ENCODE measurements around the gene CCDC18.

DNA sequence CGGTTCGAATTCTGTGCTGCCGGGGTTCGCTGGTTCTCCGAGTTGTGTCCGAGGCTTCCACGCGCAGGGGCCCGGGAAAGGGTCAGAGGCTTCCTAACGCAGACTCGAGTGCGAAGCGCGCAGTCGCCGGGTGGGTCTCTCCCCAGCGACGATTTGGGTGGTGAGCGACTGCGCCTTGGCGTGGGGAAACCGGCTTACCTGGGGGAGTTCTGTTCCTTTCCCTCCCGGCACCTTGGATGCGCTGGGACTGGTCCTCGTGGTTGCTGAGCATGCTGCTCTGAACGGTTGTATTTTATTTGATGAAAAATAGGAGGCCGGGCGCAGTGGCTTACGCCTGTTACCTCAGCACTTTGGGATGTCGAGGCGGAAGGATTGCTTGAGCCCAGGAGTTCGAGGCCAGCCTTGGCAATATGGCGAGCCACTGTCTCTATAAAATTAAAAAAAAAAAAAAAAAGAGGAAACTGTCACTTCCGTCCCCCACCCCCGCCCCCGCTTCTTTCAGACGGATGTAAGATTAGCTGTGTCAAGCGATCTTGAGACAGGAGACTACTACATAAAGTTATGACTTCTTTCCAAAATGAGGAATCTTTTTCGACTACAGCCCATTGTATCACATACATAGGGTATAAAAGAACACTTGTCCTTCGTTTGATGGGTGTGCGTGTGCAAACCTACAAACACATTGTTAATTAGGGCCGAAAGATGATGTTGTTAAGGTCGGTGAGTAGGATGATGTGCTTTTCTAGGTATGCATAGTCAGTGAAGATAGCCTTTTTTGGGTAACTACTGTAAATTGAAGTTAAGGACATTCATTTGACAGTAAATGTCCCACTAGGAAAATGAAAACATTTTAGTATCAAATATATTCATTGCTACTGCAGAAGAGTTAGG lies at the start of gene CCDC18:
- TF ChIP-seq, protein P1, sequence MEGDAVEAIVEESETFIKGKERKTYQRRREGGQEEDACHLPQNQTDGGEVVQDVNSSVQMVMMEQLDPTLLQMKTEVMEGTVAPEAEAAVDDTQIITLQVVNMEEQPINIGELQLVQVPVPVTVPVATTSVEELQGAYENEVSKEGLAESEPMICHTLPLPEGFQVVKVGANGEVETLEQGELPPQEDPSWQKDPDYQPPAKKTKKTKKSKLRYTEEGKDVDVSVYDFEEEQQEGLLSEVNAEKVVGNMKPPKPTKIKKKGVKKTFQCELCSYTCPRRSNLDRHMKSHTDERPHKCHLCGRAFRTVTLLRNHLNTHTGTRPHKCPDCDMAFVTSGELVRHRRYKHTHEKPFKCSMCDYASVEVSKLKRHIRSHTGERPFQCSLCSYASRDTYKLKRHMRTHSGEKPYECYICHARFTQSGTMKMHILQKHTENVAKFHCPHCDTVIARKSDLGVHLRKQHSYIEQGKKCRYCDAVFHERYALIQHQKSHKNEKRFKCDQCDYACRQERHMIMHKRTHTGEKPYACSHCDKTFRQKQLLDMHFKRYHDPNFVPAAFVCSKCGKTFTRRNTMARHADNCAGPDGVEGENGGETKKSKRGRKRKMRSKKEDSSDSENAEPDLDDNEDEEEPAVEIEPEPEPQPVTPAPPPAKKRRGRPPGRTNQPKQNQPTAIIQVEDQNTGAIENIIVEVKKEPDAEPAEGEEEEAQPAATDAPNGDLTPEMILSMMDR (IDR thresholded peaks at IDR 0.05) = no peak
- TF ChIP-seq POLR2A (IDR thresholded peaks at IDR 0.05) = no peak
- TF ChIP-seq EP300 (IDR thresholded peaks at IDR 0.05) = no peak
